Measurements from ENCODE around the gene GDF7. TPM values are rescaled to one million over a fixed set of nuclear protein-coding genes. Genes with fewer than 3 reads are reported as not detected.
A peak's percentile ranks its signal among the peaks of the same experiment; 100 is the strongest.

Gene GDF7
- total and polyA plus RNA-seq, 2 donors from 2014 or later: 1.8 to 12.5 TPM

GRCh38 chr2:20653695-20654534 lies 13.0 kb upstream of the GDF7 start:
- Histone ChIP-seq H3K4me3 (ENCODE audit: low read length in 3 of 3) (no peak overlapping the region), H3K27me3 (ENCODE audit: control insufficient read depth, insufficient read depth, low read length) (no peaks in the 10 kb centered on the region), H3K27ac (ENCODE audit: low read depth in 2 of 2, low read length in 2 of 2) (no peak overlapping the region), H3K9me3 (ENCODE audit: control insufficient read depth in 2 of 3, insufficient read depth in 1 of 3, low read length in 3 of 3) (no peaks in the 10 kb centered on the region), H3K36me3 (ENCODE audit: control insufficient read depth in 2 of 3, insufficient read depth in 3 of 3, low read length in 3 of 3) (no peaks in the 10 kb centered on the region), H3K9ac (ENCODE audit: low read length in 3 of 3) (no peak overlapping the region), H3K4me1 (ENCODE audit: control insufficient read depth in 2 of 3, insufficient read depth in 2 of 3, low read depth in 1 of 3, low read length in 3 of 3) (peaks cover 2 to 15% (median 15%) of the 10 kb centered on the region in 3 donors)
- DNase-seq (peak in 1 of 5 donors; percentile 37), FAIRE-seq (no peak)
- intact Hi-C loops (cut with DNase I): no loop called here
- no peak for TF ChIP-seq CTCF (IDR thresholded peaks at IDR 0.05; ENCODE audit: borderline replicate concordance, extremely low read depth, insufficient read depth)

- no peak for TF ChIP-seq CTCF (IDR thresholded peaks at IDR 0.05; ENCODE audit: borderline replicate concordance, extremely low read depth, insufficient read depth)
- H3K36me3 ChIP-seq (ENCODE audit: control insufficient read depth in 2 of 3, insufficient read depth in 3 of 3, low read length in 3 of 3): no peaks in the 10 kb centered on the region
- FAIRE-seq (no peak), DNase-seq (no peak)
- H3K9ac ChIP-seq (ENCODE audit: low read length in 3 of 3): no peak overlapping the region
- intact Hi-C loops (cut with DNase I): no loop called here
- H3K27ac ChIP-seq (ENCODE audit: low read depth in 2 of 2, low read length in 2 of 2): no peak overlapping the region
- H3K4me1 ChIP-seq (ENCODE audit: control insufficient read depth in 2 of 3, insufficient read depth in 2 of 3, low read depth in 1 of 3, low read length in 3 of 3): peaks cover 2 to 15% (median 10%) of the 10 kb centered on the region in 3 donors
- no peaks in the 10 kb centered on the region for H3K9me3 ChIP-seq (ENCODE audit: control insufficient read depth in 2 of 3, insufficient read depth in 1 of 3, low read length in 3 of 3)
- H3K4me3 ChIP-seq (ENCODE audit: low read length in 3 of 3): no peak overlapping the region
- no peaks in the 10 kb centered on the region for H3K27me3 ChIP-seq (ENCODE audit: control insufficient read depth, insufficient read depth, low read length)
Measured at GRCh38 chr2:20654535-20654813, 12.5 kb upstream of the GDF7 start.

- peak in 1 of 5 donors; percentile 37 for DNase-seq
- intact Hi-C loops (cut with DNase I): no loop called here
- Histone ChIP-seq H3K4me1 (ENCODE audit: control insufficient read depth in 2 of 3, insufficient read depth in 2 of 3, low read depth in 1 of 3, low read length in 3 of 3) (peaks cover 0 to 4% (median 0%) of the 10 kb centered on the region in 3 donors), H3K9ac (ENCODE audit: low read length in 3 of 3) (no peak overlapping the region), H3K27me3 (ENCODE audit: control insufficient read depth, insufficient read depth, low read length) (peaks cover 5% of the 10 kb centered on the region), H3K9me3 (ENCODE audit: control insufficient read depth in 2 of 3, insufficient read depth in 1 of 3, low read length in 3 of 3) (no peaks in the 10 kb centered on the region), H3K4me3 (ENCODE audit: low read length in 3 of 3) (no peak overlapping the region), H3K36me3 (ENCODE audit: control insufficient read depth in 2 of 3, insufficient read depth in 3 of 3, low read length in 3 of 3) (no peaks in the 10 kb centered on the region), H3K27ac (ENCODE audit: low read depth in 2 of 2, low read length in 2 of 2) (no peak overlapping the region)
- TF ChIP-seq CTCF (IDR thresholded peaks at IDR 0.05; ENCODE audit: borderline replicate concordance, extremely low read depth, insufficient read depth): no peak
- no peak for FAIRE-seq
Measured at GRCh38 chr2:20656561-20656960, 10.4 kb upstream of the GDF7 start.

Measured in kidney (tissue), 14 donors.